HepG2 (cell line): ENCODE results near the gene ZBTB9. TPM values are rescaled to one million over a fixed set of nuclear protein-coding genes. Genes with fewer than 3 reads are reported as not detected.

ENCODE experiments used
- CCDC6 ChIP-seq: sonication (generic); formaldehyde crosslinking; IDR thresholded peaks from 2 replicates; pipeline ENCODE4 v1.8.1; 2022; ENCODE audit warnings: mild to moderate bottlenecking, missing genetic modification reagents, moderate library complexity
- ELF4 ChIP-seq: sonication (generic); formaldehyde crosslinking; IDR thresholded peaks from 2 replicates; pipeline ENCODE4 v1.5.0; 2020; ENCODE audit warnings: missing genetic modification reagents, mild to moderate bottlenecking, moderate library complexity, borderline replicate concordance
- HMGA1 ChIP-seq: sonication (generic); formaldehyde crosslinking; conservative IDR thresholded peaks from 2 replicates; pipeline ENCODE4 v1.4.0; 2020; ENCODE audit warnings: missing genetic modification reagents
- HOXD1 ChIP-seq: sonication (generic); formaldehyde crosslinking; IDR thresholded peaks from 2 replicates; pipeline ENCODE4 v1.5.0; 2020; ENCODE audit warnings: missing genetic modification reagents
- IRF9 ChIP-seq: sonication (generic); formaldehyde crosslinking; IDR thresholded peaks from 2 replicates; pipeline ENCODE4 v1.8.0; 2022; ENCODE audit warnings: missing genetic modification reagents, mild to moderate bottlenecking, borderline replicate concordance
- KAT2B ChIP-seq: fragments of 150-350 bp; IDR thresholded peaks from 2 replicates; pipeline ENCODE4 v1.6.1; 2014; ENCODE audit warnings: low read depth, low read length, borderline replicate concordance
- KLF12 ChIP-seq: sonication (generic); formaldehyde crosslinking; IDR thresholded peaks from 2 replicates; pipeline ENCODE4 v1.4.0; 2020; ENCODE audit warnings: missing genetic modification reagents, borderline replicate concordance
- MYPOP ChIP-seq: sonication (generic); formaldehyde crosslinking; IDR thresholded peaks from 2 replicates; pipeline ENCODE4 v1.8.1; 2023; ENCODE audit warnings: mild to moderate bottlenecking, moderate library complexity, missing genetic modification reagents
- RBM39 ChIP-seq: fragments of 200-400 bp; formaldehyde crosslinking; IDR thresholded peaks from one replicate; pipeline ENCODE4 v1.6.1; 2018; ENCODE audit warnings: antibody characterized with exemption, mild to moderate bottlenecking, low read depth, low read length; ENCODE audit not compliant: poor library complexity, severe bottlenecking
- SKIL ChIP-seq: sonication (generic); formaldehyde crosslinking; IDR thresholded peaks from 2 replicates; pipeline ENCODE4 v1.8.0; 2022; ENCODE audit warnings: missing genetic modification reagents, mild to moderate bottlenecking, moderate library complexity, borderline replicate concordance
- SMARCC2 ChIP-seq: fragments of 450-650 bp; IDR thresholded peaks from 2 replicates; pipeline ENCODE4 v1.6.1; 2017; ENCODE audit warnings: antibody characterized with exemption, mild to moderate bottlenecking
- SP140L ChIP-seq: sonication (generic); formaldehyde crosslinking; IDR thresholded peaks from 2 replicates; pipeline ENCODE4 v1.4.0; 2020; ENCODE audit warnings: missing genetic modification reagents, borderline replicate concordance
- ZBTB26 ChIP-seq: IDR thresholded peaks from 2 replicates; pipeline ENCODE4 v1.6.1; 2016; ENCODE audit warnings: missing compliant biosample characterization, missing genetic modification reagents, borderline replicate concordance
- ZBTB42 ChIP-seq: sonication (generic); formaldehyde crosslinking; IDR thresholded peaks from 2 replicates; pipeline ENCODE4 v1.5.0; 2020; ENCODE audit warnings: mild to moderate bottlenecking, missing genetic modification reagents
- ZEB1 ChIP-seq: IDR thresholded peaks from 2 replicates; pipeline ENCODE4 v1.6.1; 2012; ENCODE audit warnings: mild to moderate bottlenecking, low read depth, inconsistent platforms; ENCODE audit not compliant: insufficient replicate concordance
- ZFP36 ChIP-seq: fragments of 150-350 bp; IDR thresholded peaks from 2 replicates; pipeline ENCODE4 v1.6.1; 2018; ENCODE audit warnings: borderline replicate concordance, low read length, low read depth; ENCODE audit not compliant: partially characterized antibody
- ZNF101 ChIP-seq: sonication (generic); formaldehyde crosslinking; IDR thresholded peaks from 2 replicates; pipeline ENCODE4 v1.4.0; 2020; ENCODE audit warnings: mild to moderate bottlenecking, low read depth, missing genetic modification reagents, borderline replicate concordance
- ZNF34 ChIP-seq: sonication (generic); formaldehyde crosslinking; IDR thresholded peaks from 2 replicates; pipeline ENCODE4 v1.4.0; 2020; ENCODE audit warnings: mild to moderate bottlenecking, missing genetic modification reagents, borderline replicate concordance
- polyA plus RNA-seq, 8 experiments: library from polyadenylated mRNA; depleted of rRNA in 3 of 8; stranded (reverse) in 7 of 8; unstranded in 1 of 8; fragments of >200 nt; fragmentation: Illumina TruSeq in 4 of 8; extraction: Trizol in 4 of 8; gene quantifications; 2 replicates each; pipeline versions ENCODE4 v1.2.1 to v1.2.3, GENCODE V29; 2011 to 2016; ENCODE audit warnings: low read depth in 4 of 8, missing spikeins in 1 of 8, mixed read lengths in 1 of 8; ENCODE audit not compliant: insufficient read depth in 1 of 8
- total RNA-seq, 5 experiments: library from RNA; depleted of rRNA; stranded (reverse); fragments of >200 nt; fragmentation: Illumina TruSeq; extraction: Trizol; gene quantifications; 2 replicates each; pipeline ENCODE4 v1.2.3, GENCODE V29; 2016; ENCODE audit warnings: low read depth in 1 of 5
- TF ChIP-seq, protein P1 (sequence below): IDR thresholded peaks from 2 replicates; pipeline ENCODE4 v1.6.1; 2012; ENCODE audit warnings: low read length, improper control_type of control experiment

The ZBTB9 gene
- total and polyA plus RNA-seq, 2 of the 13 experiments (the other 11 are each of a cell fraction or from before 2014, with no cell fraction given), result 5.3 to 9.2 TPM

DNA sequence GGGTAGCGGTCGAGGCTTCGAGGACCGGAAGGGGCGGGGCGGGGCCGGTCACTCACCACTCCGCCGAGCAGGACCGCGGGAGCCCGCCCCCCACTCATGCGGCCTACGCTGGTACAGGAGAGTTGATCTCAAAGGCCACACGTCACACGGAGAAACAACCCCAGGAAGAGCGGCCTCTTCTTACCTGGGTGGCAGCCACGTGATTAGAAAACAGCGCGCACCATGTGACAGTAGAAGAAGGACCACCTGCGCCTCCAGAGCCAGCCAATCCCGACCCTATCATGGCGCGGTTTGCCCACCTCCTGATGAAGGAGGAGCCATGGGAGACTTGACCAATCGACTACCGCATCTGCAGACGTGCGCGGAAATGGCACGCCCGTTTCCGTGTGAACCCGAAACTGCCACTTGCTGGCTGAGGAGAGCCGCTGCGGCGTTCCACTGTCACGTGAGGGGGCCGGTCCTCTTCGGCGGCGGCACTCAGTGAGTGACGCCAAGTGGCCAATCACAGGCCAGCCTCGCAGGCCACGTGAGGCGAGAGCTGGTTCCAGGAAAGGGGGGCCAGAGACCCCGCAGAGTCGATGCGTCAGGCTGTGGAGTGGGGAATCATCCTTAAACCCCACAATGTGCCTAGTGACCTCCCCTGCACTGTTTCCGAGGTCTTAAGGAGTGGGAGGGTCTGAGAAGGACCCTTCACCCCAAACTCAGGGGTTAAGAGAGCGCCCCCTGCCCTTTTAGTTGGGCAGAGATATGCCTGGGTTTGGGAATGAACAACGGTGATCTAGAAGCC, 36.3 kb upstream of the ZBTB9 start, which contains the start of gene CUTA (continued):
- TF ChIP-seq MYPOP (CRISPR knock-in tag) (peak; percentile 63; the same call in 1 of the 2 replicates), KAT2B (no peak), ZNF34 (0 out of 2 replicates have a peak, but pooled peaks have one; percentile 51), ZEB1 (peak; percentile 63), KLF12 (CRISPR knock-in tag) (peak; percentile 85; the same call in 1 of the 2 replicates), ELF4 (CRISPR knock-in tag) (peak; percentile 96), ZBTB26 (no peak; the same call in 1 of the 2 replicates), SMARCC2 (no peak; the same call in 1 of the 2 replicates), RBM39 (peak; percentile 64), IRF9 (no peak; the same call in 1 of the 2 replicates), SP140L (CRISPR knock-in tag) (no peak), ZFP36 (no peak), SKIL (CRISPR knock-in tag) (peak; percentile 77), ZNF101 (peak; percentile 68; the same call in 1 of the 2 replicates), CCDC6 (CRISPR knock-in tag) (no peak; the same call in 1 of the 2 replicates), HOXD1 (CRISPR knock-in tag) (peak; percentile 45; the same call in 1 of the 2 replicates), ZBTB42 (CRISPR knock-in tag) (no peak), HMGA1 (CRISPR knock-in tag) (no peak)
- TF ChIP-seq, protein P1, sequence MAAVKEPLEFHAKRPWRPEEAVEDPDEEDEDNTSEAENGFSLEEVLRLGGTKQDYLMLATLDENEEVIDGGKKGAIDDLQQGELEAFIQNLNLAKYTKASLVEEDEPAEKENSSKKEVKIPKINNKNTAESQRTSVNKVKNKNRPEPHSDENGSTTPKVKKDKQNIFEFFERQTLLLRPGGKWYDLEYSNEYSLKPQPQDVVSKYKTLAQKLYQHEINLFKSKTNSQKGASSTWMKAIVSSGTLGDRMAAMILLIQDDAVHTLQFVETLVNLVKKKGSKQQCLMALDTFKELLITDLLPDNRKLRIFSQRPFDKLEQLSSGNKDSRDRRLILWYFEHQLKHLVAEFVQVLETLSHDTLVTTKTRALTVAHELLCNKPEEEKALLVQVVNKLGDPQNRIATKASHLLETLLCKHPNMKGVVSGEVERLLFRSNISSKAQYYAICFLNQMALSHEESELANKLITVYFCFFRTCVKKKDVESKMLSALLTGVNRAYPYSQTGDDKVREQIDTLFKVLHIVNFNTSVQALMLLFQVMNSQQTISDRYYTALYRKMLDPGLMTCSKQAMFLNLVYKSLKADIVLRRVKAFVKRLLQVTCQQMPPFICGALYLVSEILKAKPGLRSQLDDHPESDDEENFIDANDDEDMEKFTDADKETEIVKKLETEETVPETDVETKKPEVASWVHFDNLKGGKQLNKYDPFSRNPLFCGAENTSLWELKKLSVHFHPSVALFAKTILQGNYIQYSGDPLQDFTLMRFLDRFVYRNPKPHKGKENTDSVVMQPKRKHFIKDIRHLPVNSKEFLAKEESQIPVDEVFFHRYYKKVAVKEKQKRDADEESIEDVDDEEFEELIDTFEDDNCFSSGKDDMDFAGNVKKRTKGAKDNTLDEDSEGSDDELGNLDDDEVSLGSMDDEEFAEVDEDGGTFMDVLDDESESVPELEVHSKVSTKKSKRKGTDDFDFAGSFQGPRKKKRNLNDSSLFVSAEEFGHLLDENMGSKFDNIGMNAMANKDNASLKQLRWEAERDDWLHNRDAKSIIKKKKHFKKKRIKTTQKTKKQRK, result no peak
